Measurements from ENCODE around the gene TULP4.

The TULP4 gene

DNA sequence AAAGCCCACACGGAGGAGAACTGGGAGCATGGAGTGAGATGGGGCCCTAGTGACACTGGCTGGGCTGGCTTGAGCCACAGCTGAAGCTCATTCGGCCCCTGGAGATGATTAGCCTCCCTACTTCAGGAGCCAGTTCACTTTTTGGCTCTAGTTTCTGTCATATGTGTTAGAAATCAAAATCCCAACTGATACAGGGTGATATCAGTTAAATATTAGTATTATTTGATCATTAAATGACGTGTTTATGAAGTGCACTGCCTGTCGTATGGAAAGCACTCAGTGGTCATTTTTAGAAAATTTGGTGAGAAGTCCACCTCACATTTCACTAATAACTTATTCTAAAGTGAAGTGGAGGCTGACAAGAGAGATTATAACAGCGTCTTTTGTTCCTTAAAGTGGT, 59.0 kb downstream of the TULP4 start:
- DNase-seq (ENCODE audit: low read depth, low spot score) = no peak
- H3K36me3 ChIP-seq (ENCODE audit: insufficient read depth, low read length) = no peaks in the 10 kb centered on the region
- TF ChIP-seq EZH2 (IDR thresholded peaks at IDR 0.05) (no peak), POLR2AphosphoS5 (IDR thresholded peaks at IDR 0.05; ENCODE audit: borderline replicate concordance, low read depth, low read length) (no peak), FOXP2 (optimal IDR thresholded peaks at IDR 0.05; ENCODE audit: control extremely low read depth, extremely low read length, insufficient read depth) (no peak)

DNA sequence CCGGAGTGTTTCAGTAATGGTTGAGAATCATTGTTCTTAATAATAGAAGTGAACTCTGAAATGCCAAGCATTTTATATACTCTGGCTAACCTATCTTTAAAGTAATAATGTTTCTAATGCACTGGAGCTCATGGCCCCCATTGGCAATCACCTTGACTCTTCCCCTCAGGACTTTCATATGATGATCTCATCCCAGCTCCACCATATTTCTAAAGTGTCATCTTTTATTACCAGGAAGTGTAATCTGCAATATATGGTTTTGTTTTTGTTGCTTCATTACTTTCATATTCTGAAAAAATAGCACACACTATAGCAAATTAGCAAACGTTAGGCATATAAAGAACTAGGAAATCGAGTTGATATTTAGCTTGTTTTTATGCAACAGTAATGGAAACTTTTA, 60.3 kb downstream of the TULP4 start:
- TF ChIP-seq POLR2AphosphoS5 (IDR thresholded peaks at IDR 0.05; ENCODE audit: borderline replicate concordance, low read depth, low read length) (no peak), FOXP2 (optimal IDR thresholded peaks at IDR 0.05; ENCODE audit: control extremely low read depth, extremely low read length, insufficient read depth) (no peak), EZH2 (IDR thresholded peaks at IDR 0.05) (no peak)

More for the DNA sequence above, 59.0 kb downstream of the TULP4 start:
- Histone ChIP-seq H3K27ac (no peak overlapping the region), H3K9ac (ENCODE audit: insufficient read length) (no peak overlapping the region), H3K9me3 (ENCODE audit: low read depth, low read length) (no peaks in the 10 kb centered on the region), H3K4me3 (no peak overlapping the region)

GRCh38 chr6:158373214-158373613, 60.9 kb downstream of the TULP4 start:
- Histone ChIP-seq H3K9ac (ENCODE audit: insufficient read length) (no peak overlapping the region), H3K4me3 (no peak overlapping the region), H3K27ac (no peak overlapping the region), H3K36me3 (ENCODE audit: insufficient read depth, low read length) (no peaks in the 10 kb centered on the region), H3K9me3 (ENCODE audit: low read depth, low read length) (no peaks in the 10 kb centered on the region)
- DNase-seq (ENCODE audit: low read depth, low spot score) = no peak
- TF ChIP-seq POLR2AphosphoS5 (IDR thresholded peaks at IDR 0.05; ENCODE audit: borderline replicate concordance, low read depth, low read length) (no peak), EZH2 (IDR thresholded peaks at IDR 0.05) (no peak), FOXP2 (optimal IDR thresholded peaks at IDR 0.05; ENCODE audit: control extremely low read depth, extremely low read length, insufficient read depth) (no peak)

More for the DNA sequence above, 60.3 kb downstream of the TULP4 start:
- Histone ChIP-seq H3K36me3 (ENCODE audit: insufficient read depth, low read length) (no peaks in the 10 kb centered on the region), H3K4me3 (no peak overlapping the region), H3K27ac (peak overlapping the region; percentile 69; the same call in 1 of the 2 replicates), H3K9me3 (ENCODE audit: low read depth, low read length) (no peaks in the 10 kb centered on the region), H3K9ac (ENCODE audit: insufficient read length) (no peak overlapping the region)
- no peak for DNase-seq (ENCODE audit: low read depth, low spot score)

- no peak overlapping the region for H3K4me3 ChIP-seq
- H3K36me3 ChIP-seq (ENCODE audit: insufficient read depth, low read length) = no peaks in the 10 kb centered on the region
- no peak overlapping the region for H3K9ac ChIP-seq (ENCODE audit: insufficient read length)
- no peak for DNase-seq (ENCODE audit: low read depth, low spot score)
- H3K9me3 ChIP-seq (ENCODE audit: low read depth, low read length) = no peaks in the 10 kb centered on the region
- H3K27ac ChIP-seq = no peak overlapping the region
- TF ChIP-seq EZH2 (IDR thresholded peaks at IDR 0.05) = no peak
- TF ChIP-seq FOXP2 (optimal IDR thresholded peaks at IDR 0.05; ENCODE audit: control extremely low read depth, extremely low read length, insufficient read depth) = no peak
- TF ChIP-seq POLR2AphosphoS5 (IDR thresholded peaks at IDR 0.05; ENCODE audit: borderline replicate concordance, low read depth, low read length) = no peak
These were observed 61.8 kb downstream of the TULP4 start for GRCh38 chr6:158374020-158374419.

GRCh38 chr6:158376631-158377081, 64.4 kb downstream of the TULP4 start:
- no peaks in the 10 kb centered on the region for H3K9me3 ChIP-seq (ENCODE audit: low read depth, low read length)
- TF ChIP-seq FOXP2 (optimal IDR thresholded peaks at IDR 0.05; ENCODE audit: control extremely low read depth, extremely low read length, insufficient read depth) (no peak), POLR2AphosphoS5 (IDR thresholded peaks at IDR 0.05; ENCODE audit: borderline replicate concordance, low read depth, low read length) (no peak), EZH2 (IDR thresholded peaks at IDR 0.05) (no peak)
- no peak for DNase-seq (ENCODE audit: low read depth, low spot score)
- no peak overlapping the region for H3K4me3 ChIP-seq
- no peak overlapping the region for H3K27ac ChIP-seq
- H3K36me3 ChIP-seq (ENCODE audit: insufficient read depth, low read length) = no peaks in the 10 kb centered on the region
- H3K9ac ChIP-seq (ENCODE audit: insufficient read length) = no peak overlapping the region

GRCh38 chr6:158377860-158378259, 65.6 kb downstream of the TULP4 start:
- Histone ChIP-seq H3K4me3 (no peak overlapping the region), H3K27ac (no peak overlapping the region), H3K9ac (ENCODE audit: insufficient read length) (no peak overlapping the region), H3K36me3 (ENCODE audit: insufficient read depth, low read length) (no peaks in the 10 kb centered on the region), H3K9me3 (ENCODE audit: low read depth, low read length) (no peaks in the 10 kb centered on the region)
- no peak for TF ChIP-seq EZH2 (IDR thresholded peaks at IDR 0.05)
- DNase-seq (ENCODE audit: low read depth, low spot score) = no peak

GRCh38 chr6:158379336-158379735, 67.1 kb downstream of the TULP4 start:
- no peak overlapping the region for H3K9ac ChIP-seq (ENCODE audit: insufficient read length)
- H3K4me3 ChIP-seq = no peak overlapping the region
- no peak for DNase-seq (ENCODE audit: low read depth, low spot score)
- H3K27ac ChIP-seq = no peak overlapping the region
- TF ChIP-seq FOXP2 (optimal IDR thresholded peaks at IDR 0.05; ENCODE audit: control extremely low read depth, extremely low read length, insufficient read depth) = no peak
- no peak for TF ChIP-seq POLR2AphosphoS5 (IDR thresholded peaks at IDR 0.05; ENCODE audit: borderline replicate concordance, low read depth, low read length)
- TF ChIP-seq EZH2 (IDR thresholded peaks at IDR 0.05) = no peak
- no peaks in the 10 kb centered on the region for H3K36me3 ChIP-seq (ENCODE audit: insufficient read depth, low read length)
- H3K9me3 ChIP-seq (ENCODE audit: low read depth, low read length) = no peaks in the 10 kb centered on the region

- DNase-seq (ENCODE audit: low read depth, low spot score) = no peak
- Histone ChIP-seq H3K27ac (no peak overlapping the region), H3K36me3 (ENCODE audit: insufficient read depth, low read length) (no peaks in the 10 kb centered on the region), H3K9me3 (ENCODE audit: low read depth, low read length) (no peaks in the 10 kb centered on the region), H3K9ac (ENCODE audit: insufficient read length) (no peak overlapping the region), H3K4me3 (no peak overlapping the region)
- TF ChIP-seq FOXP2 (optimal IDR thresholded peaks at IDR 0.05; ENCODE audit: control extremely low read depth, extremely low read length, insufficient read depth) (no peak), POLR2AphosphoS5 (IDR thresholded peaks at IDR 0.05; ENCODE audit: borderline replicate concordance, low read depth, low read length) (no peak), EZH2 (IDR thresholded peaks at IDR 0.05) (no peak)
These were observed 68.9 kb downstream of the TULP4 start for GRCh38 chr6:158381214-158381613.

DNA sequence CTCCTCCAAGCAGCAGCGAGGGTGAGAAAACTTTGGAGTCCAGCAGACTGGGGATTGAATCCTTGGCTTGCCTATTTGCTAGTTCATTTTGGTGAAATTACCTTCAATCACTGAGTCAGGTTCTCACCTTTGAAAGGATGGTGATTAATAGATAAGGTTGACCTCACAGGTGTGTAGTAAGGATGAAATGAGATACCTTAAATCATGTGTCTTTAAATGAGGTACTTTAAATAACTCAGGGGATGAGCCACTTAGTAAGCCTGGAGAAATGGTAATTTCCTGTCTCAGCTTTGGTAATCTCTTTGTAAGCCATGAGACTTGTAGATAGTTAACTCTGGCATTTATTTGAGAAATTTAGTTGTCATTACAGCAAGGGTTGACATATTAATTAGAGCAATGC, 70.2 kb downstream of the TULP4 start:
- DNase-seq (ENCODE audit: low read depth, low spot score) = no peak
- H3K9me3 ChIP-seq (ENCODE audit: low read depth, low read length) = no peaks in the 10 kb centered on the region
- no peak overlapping the region for H3K27ac ChIP-seq
- H3K9ac ChIP-seq (ENCODE audit: insufficient read length) = no peak overlapping the region
- no peaks in the 10 kb centered on the region for H3K36me3 ChIP-seq (ENCODE audit: insufficient read depth, low read length)
- TF ChIP-seq EZH2 (IDR thresholded peaks at IDR 0.05) (no peak), FOXP2 (optimal IDR thresholded peaks at IDR 0.05; ENCODE audit: control extremely low read depth, extremely low read length, insufficient read depth) (no peak), POLR2AphosphoS5 (IDR thresholded peaks at IDR 0.05; ENCODE audit: borderline replicate concordance, low read depth, low read length) (no peak)
- H3K4me3 ChIP-seq = no peak overlapping the region

All from SK-N-MC (cell line).